Stomach (tissue), 4 donors: Measurements from ENCODE around the gene NAGK.
"Not testable (repeated sequence)": the region's sequence is repeated elsewhere in the genome, so short reads cannot be mapped to it uniquely, and the experiment has no call there.

Experiments
- POLR2A ChIP-seq, 4 donors: fragments of 450-650 bp; IDR thresholded peaks; one replicate each; pipeline ENCODE4 v1.6.1; 2016; ENCODE audit warnings: antibody characterized with exemption in 4 of 4, control low read depth in 2 of 4, mild to moderate bottlenecking in 1 of 4, moderate library complexity in 1 of 4
- TF ChIP-seq, protein P1 (sequence below), 7 experiments: fragments of 450-650 bp in 4 of 7; fragments of 200-600 bp in 3 of 7; sonication (generic) in 3 of 7; IDR thresholded peaks; one replicate each; pipeline ENCODE4 v1.5.1; 2016 to 2019; ENCODE audit warnings: antibody characterized with exemption in 7 of 7, control low read depth in 2 of 7, mild to moderate bottlenecking in 1 of 7

DNA sequence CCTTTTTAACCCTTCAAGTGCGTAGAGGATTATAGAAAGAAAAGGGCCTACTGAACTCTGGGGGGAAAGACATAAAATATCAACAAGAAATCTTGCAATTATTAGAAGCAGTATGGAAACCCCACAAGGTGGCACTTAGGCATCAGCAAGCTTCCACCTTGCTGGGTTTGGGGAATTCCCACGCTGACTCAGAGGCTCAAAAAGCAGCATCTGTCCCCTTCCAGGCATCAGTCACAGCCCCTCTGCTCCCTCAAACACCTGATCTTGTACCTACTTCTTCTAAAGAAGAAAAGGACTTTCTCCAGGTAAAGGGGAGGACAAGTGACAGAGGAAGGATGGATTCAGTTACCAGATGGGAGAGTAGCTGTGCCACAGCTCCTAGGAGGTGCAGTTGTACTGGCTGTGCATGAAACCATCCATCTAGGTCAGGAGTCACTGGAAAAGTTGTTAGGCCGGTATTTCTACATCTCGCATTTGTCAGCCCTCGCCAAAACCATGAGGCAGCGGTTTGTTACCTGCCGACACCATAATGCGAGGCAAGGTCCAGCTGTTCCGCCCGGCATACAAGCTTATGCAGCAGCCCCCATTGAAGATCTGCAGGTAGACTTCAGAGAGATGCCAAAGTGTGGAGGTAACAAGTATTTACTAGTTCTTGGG is 18.6 kb upstream of the NAGK start:
- TF ChIP-seq, protein P1, sequence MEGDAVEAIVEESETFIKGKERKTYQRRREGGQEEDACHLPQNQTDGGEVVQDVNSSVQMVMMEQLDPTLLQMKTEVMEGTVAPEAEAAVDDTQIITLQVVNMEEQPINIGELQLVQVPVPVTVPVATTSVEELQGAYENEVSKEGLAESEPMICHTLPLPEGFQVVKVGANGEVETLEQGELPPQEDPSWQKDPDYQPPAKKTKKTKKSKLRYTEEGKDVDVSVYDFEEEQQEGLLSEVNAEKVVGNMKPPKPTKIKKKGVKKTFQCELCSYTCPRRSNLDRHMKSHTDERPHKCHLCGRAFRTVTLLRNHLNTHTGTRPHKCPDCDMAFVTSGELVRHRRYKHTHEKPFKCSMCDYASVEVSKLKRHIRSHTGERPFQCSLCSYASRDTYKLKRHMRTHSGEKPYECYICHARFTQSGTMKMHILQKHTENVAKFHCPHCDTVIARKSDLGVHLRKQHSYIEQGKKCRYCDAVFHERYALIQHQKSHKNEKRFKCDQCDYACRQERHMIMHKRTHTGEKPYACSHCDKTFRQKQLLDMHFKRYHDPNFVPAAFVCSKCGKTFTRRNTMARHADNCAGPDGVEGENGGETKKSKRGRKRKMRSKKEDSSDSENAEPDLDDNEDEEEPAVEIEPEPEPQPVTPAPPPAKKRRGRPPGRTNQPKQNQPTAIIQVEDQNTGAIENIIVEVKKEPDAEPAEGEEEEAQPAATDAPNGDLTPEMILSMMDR (IDR thresholded peaks at IDR 0.05), result not testable (repeated sequence)
- not testable (repeated sequence) for TF ChIP-seq POLR2A (IDR thresholded peaks at IDR 0.05)
